Erythroblast (primary cell): ENCODE measurements around the gene PHOSPHO2.
"Not testable (repeated sequence)": the region's sequence is repeated elsewhere in the genome, so short reads cannot be mapped to it uniquely, and the experiment has no call there.

ENCODE experiments used
- DNase-seq, 2 experiments: peaks; one replicate each; lab custom pipeline; 2025; lab: John Stamatoyannopoulos, UW
- GATA1 ChIP-seq: IDR thresholded peaks from 2 replicates; pipeline ENCODE4 v1.6.1; 2011; ENCODE audit warnings: low read depth, mild to moderate bottlenecking, control low read depth, low read length, moderate library complexity
- POLR2A ChIP-seq: IDR thresholded peaks from 2 replicates; pipeline ENCODE4 v1.6.1; 2011; ENCODE audit warnings: mild to moderate bottlenecking, low read length

PHOSPHO2 gene

GRCh38 chr2:169694894-169695260, 608 bp downstream of the PHOSPHO2 start:
- TF ChIP-seq POLR2A (no peak), GATA1 (no peak)
- DNase-seq: peak in 1 of 2 experiments; percentile 43

- DNase-seq: no peak
Measured at GRCh38 chr2:169696381-169696780, 2.1 kb downstream of the PHOSPHO2 start.

GRCh38 chr2:169699173-169699572, 4.9 kb downstream of the PHOSPHO2 start:
- not testable (repeated sequence) for DNase-seq

More at GRCh38 chr2:169696381-169696780, 2.1 kb downstream of the PHOSPHO2 start:
- TF ChIP-seq POLR2A: no peak
- TF ChIP-seq GATA1: no peak

- no peak for DNase-seq
- TF ChIP-seq POLR2A (no peak), GATA1 (no peak)
Measured at GRCh38 chr2:169702996-169703395, 8.7 kb downstream of the PHOSPHO2 start.

- no peak for DNase-seq
- no peak for TF ChIP-seq GATA1
- TF ChIP-seq POLR2A: no peak
Measured at GRCh38 chr2:169704160-169704708, 10.0 kb downstream of the PHOSPHO2 start.

GRCh38 chr2:169705927-169706326, 11.7 kb downstream of the PHOSPHO2 start:
- TF ChIP-seq POLR2A: no peak
- TF ChIP-seq GATA1: no peak
- DNase-seq: no peak

GRCh38 chr2:169707626-169708025, 13.4 kb downstream of the PHOSPHO2 start:
- TF ChIP-seq POLR2A (no peak), GATA1 (no peak)
- DNase-seq: no peak

GRCh38 chr2:169709331-169709730, 15.1 kb downstream of the PHOSPHO2 start:
- no peak for DNase-seq

GRCh38 chr2:169709981-169710380, 15.7 kb downstream of the PHOSPHO2 start:
- DNase-seq: no peak
- TF ChIP-seq POLR2A (no peak), GATA1 (no peak)

More at GRCh38 chr2:169709331-169709730, 15.1 kb downstream of the PHOSPHO2 start:
- TF ChIP-seq POLR2A: no peak
- TF ChIP-seq GATA1: no peak

GRCh38 chr2:169711751-169712509, 17.7 kb downstream of the PHOSPHO2 start:
- peak; percentile 57 to 82 for DNase-seq
- no peak for TF ChIP-seq GATA1
- TF ChIP-seq POLR2A: no peak

GRCh38 chr2:169712791-169713227, 18.5 kb downstream of the PHOSPHO2 start:
- no peak for DNase-seq
- TF ChIP-seq GATA1: no peak
- no peak for TF ChIP-seq POLR2A

GRCh38 chr2:169713331-169713730, 19.1 kb downstream of the PHOSPHO2 start:
- DNase-seq: peak in 1 of 2 experiments; percentile 33
- TF ChIP-seq POLR2A (no peak), GATA1 (no peak)

GRCh38 chr2:169714699-169715098, 20.4 kb downstream of the PHOSPHO2 start:
- DNase-seq: peak in 1 of 2 experiments; percentile 16
- no peak for TF ChIP-seq POLR2A
- TF ChIP-seq GATA1: no peak

GRCh38 chr2:169715379-169716237, 21.3 kb downstream of the PHOSPHO2 start:
- TF ChIP-seq POLR2A (no peak), GATA1 (no peak)
- DNase-seq: peak; percentile 84 to 90
